HG03064 (cell line): Measurements from ENCODE around the gene TMLHE.
"Not testable (repeated sequence)": the region's sequence is repeated elsewhere in the genome, so short reads cannot be mapped to it uniquely, and the experiment has no call there.

Source experiments
- ATAC-seq: cut with Tn5 transposase; IDR thresholded peaks from one replicate; pipeline ENCODE4 v1.9.1; 2021; ENCODE audit warnings: low read depth; ENCODE audit not compliant: unreplicated experiment

The TMLHE gene, protein sequence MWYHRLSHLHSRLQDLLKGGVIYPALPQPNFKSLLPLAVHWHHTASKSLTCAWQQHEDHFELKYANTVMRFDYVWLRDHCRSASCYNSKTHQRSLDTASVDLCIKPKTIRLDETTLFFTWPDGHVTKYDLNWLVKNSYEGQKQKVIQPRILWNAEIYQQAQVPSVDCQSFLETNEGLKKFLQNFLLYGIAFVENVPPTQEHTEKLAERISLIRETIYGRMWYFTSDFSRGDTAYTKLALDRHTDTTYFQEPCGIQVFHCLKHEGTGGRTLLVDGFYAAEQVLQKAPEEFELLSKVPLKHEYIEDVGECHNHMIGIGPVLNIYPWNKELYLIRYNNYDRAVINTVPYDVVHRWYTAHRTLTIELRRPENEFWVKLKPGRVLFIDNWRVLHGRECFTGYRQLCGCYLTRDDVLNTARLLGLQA

DNA sequence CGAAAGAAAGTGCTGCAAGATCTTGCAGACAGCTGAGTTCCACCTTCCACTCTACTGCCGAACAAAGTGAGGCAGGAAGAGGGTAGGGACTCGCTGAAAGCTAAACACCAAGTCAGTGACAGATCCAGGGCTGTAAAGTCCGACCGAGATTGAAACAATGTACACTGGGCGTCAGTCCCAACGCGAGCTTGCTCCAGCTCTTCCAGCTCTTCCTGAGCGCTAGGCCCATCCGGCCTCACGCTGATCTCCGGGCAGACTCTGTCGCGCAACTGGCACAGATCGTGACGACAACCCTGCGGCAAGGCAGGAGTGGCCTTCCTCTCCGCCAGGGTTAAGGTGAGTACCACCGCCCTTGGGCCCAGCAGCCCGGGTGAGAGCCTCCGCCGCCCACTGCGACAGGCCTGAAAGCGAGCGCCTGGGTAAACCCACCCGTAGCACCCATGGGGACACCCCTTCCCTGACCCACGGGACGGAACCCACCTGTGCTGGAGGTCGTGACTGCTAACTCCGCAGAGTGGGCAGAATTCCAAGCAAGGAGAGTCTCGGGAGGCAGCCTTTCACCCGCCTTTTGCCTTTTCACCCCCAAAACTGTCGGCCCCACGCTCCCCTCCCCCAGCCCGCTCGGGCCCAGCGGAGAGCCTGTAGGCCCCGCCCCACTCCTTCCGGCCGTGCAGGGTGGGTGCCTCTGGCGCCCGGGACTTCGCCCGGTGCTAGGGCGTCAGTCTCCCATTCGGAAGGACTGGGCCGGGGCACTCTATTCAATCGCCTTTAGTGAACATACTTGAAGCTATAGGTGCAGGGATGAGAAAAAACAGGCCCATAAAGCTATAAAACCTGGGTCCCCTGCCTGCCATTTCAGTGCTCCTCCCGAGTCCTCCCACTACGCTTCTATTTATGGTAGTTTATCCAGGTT is at the start of gene TMLHE, which contains the start of gene SPRY3:
TSS of gene TMLHE (minus strand) at position 641 of the 913 bp plus-strand sequence. CDS start 67,676 bp downstream, outside the sequence.
TSS of gene SPRY3 (plus strand) at position 275 of the 913 bp plus-strand sequence.
- peak; percentile 85 for ATAC-seq

DNA sequence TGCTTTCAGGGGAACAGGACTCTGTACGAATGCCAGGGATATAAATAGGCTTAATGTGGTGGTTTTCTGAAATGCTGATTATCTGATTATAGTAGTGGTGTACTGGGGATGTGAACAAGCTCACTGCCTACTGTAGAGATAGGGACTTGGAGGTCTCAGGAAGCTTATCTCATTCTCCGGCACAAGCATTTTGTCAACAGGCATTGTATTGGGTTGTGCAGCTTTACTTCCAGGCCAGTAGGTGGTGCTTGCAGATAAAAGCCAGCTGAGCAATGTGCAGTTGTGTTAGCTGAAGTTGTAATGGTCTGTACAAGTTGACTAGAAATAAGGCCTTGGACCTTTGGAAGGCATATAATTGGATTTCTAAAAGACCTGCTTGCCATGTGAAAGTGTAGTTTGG is 49.5 kb upstream of the TMLHE start:
- ATAC-seq = no peak

DNA sequence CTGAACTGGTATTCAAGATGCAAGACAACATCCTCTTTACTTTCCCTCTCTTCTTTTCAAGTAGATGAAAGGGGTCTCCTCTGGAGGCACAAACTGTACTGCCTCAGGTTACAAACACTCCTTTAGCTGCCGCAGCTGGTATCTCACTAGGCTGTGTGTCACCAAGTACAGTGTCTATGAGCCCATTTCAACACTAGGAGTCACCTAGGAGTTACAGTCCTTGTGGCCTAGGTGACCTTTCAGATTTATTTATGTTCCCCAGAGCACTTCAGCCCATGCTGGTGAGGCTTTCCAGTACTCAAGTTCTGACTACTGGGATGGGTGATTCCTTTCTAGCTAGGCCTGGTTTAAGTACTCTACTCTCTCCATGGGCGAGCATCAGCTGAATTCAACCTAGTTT is 32.4 kb upstream of the TMLHE start:
- no peak for ATAC-seq

DNA sequence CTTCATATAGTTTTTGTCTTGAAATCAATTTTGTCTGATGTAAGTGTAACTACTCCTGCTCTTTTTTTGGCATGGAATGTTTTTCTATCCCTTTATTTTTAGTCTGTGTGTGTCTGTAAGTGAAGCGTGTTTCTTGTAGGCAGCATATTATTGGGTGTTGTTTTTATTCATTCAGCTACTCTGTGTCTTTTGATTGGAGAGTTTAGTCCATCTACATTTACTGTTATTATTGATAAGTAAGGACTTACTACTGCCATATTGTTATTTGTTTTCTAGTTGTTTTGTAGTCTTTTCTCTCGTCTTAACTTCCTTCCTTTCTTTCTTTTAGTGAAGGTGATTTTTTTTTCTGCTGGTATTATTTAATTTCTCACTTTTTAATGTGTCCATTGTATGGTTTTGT is 30.5 kb upstream of the TMLHE start:
- ATAC-seq = no peak

DNA sequence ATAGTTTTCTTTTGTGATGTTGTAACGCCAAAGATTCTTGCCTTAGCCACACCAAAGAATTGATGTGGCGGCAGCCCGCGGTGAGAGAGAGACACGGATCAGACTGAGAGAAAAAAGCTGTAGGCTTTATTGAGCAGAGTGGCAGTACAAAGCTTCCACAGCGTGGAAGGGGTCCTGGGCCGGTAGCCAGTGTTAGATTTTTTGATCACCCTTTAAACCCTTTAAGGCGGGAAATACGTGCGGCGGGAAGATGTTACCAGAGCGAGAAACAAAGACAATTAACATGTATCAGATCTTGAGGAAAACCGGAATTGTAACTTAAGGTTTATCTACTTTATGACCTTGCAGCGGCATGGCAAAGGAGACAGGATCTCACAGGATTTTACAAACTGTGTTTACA is 28.6 kb upstream of the TMLHE start:
- not testable (repeated sequence) for ATAC-seq

DNA sequence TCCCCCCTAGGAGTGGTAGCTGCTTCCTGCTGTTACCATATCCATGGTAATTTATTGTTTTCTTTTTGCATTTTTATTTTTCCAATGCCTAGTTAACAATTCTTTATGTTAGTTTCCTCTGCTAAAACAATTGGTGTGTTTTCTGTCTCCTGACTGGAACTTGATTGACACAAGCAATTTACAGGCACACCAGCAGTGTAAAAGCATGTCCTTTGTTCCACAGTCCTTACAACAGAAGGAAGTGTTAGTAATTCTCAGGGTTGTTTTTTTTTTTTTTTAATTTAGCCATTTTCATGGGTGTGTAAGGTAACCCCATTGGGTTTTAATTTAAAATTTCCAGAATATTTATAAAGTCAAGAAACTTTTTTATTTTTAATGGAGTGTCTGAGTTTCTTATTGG is 25.0 kb upstream of the TMLHE start:
- no peak for ATAC-seq

DNA sequence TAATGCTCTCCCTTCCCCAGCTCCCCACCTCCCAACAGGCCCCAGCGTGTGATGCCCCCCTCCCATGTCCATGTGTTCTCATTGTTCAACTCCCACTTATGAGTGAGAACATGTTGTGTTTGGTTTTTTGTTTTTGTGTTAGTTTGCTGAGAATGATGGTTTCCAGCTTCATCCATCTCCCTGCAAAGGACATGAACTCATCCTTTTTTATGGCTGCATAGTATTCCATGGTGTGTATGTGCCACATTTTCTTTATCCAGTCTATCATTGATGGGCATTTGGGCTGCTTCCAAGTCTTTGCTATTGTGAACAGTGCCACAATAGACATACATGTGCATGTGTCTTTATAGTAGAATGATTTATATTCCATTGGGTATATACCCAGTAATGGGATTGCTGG is 22.3 kb upstream of the TMLHE start:
- ATAC-seq = not testable (repeated sequence)

DNA sequence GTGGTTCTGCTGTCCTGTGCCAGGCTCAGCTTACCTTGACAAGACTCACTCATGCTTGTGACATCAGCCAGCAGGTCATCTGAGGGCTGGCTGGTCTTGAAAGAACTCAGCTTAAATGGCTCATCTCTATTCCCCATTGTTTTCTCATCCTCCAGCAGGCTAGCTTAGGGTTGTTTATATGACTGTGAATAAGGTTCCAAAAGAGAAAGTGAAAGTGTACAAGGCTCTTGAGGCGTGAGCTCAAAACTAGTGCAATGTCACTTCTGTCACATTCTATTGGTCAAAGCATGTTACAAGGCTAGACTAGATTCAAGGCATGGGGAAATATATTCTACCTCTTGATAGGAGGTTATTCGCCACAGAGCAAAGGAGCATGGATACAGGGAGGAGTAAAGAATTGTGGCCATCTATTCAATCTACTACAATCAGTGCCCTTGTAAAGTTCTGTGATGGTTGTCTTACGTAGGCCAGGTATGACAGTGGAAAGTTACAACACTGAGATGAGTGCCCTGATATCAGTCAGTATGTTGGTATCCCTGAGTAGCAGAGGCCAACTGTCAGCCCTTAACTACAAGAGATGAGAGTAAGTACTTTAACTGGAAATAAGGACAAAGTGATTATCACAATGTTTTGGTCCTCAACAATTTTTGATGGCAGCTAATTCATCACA is 19.8 kb upstream of the TMLHE start:
- ATAC-seq = no peak

DNA sequence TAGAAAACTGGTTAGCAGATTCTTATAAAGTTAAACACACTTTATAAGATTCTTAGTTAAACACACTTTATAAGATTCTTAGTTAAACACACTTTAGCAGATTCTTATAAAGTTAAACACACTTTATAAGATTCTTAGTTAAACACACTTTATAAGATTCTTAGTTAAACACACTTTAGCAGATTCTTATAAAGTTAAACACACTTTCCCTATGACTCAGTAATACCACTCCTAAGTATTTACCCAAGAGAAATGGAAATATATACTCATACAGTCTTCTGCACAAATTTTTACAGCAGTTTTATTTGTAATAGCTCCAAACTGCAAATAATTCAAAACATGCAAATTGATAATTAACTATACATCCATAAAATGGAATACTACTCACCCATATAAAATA is 7.4 kb upstream of the TMLHE start:
- not testable (repeated sequence) for ATAC-seq

DNA sequence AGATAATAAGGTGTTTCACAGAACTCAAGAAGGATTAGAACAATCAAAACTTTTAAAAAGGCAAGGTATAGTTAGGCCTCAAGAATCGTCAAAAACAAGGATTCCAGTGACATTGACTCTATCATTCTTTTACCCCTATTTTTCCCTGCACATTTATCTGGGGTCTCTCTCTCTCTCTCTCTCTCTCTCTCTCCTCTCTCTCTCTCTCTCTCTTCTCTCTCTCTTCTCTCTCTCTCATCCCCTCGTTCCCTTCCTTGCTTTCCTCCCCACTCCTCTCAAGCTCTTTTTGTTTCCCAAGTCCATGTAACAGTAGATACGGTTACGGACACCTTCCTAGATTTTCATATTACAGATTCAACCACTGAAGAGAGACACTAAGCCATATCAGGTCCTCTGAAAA is 3.2 kb upstream of the TMLHE start:
- no peak for ATAC-seq

DNA sequence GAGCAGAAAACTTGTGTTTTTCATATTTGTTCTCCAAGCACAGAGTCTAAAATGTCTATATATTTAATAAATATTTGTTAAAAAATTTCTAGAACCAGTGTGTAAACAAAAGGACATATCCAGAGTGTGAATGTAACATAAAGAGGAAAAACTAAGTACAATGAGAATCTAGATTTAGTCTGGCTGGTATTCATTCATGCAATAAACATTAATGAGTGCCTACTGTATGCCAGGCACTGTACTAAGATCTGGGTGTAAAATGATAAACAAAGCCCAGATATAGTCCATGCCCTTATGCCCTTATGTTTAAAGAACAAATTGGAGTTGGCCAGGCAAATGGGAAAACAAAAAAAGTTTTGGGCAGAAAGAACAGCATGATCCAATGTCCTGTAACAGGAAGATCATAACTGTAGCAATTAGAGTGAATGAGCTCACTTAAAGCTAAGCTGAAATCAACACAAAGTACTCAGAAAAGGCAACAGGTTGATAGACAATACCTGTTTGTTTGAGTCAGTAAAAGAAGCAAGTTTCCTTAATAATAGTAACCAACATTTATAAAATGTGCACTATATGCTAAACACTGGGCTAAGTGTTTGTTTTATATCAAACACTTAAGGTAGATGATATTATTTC is 1.3 kb upstream of the TMLHE start:
- ATAC-seq = no peak

DNA sequence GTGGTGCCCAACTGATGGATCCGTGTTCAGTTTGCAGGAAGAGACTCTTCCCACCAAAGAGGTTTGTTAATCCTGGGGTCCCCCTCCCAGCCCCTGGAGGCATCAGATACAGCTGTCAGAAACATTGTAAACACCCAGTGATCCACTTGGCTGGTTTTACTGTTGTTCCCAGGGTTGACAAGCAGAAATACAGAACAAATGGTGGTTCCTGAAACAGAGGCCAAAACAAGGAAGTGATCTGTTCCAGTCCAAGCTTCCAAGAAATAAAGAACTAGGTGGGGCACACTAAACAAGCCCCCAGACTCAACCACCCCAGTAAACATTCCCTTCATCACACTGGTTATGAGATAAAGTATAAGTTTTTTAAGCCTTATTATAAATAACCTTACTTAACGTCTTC is 1.4 kb downstream of the TMLHE start:
- no peak for ATAC-seq

DNA sequence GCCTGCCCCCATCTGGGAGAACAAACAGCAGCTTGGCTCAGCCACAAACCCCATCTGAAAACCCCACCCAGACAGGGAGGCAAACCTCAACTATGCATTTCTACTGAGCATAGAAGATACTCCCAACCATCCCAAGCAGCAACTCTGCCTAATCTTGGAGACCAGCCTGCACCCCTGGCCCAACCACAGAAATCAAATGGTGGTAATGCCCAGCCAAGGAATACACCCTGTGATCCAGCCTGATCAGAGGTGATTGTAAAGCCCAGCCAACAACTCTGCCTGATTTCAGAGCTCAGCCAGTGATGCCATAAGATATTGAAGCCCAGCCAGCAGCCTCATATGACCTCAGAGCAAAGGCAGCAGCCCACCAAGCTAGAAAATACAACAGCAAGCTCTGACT is 19.8 kb downstream of the TMLHE start:
- no peak for ATAC-seq

DNA sequence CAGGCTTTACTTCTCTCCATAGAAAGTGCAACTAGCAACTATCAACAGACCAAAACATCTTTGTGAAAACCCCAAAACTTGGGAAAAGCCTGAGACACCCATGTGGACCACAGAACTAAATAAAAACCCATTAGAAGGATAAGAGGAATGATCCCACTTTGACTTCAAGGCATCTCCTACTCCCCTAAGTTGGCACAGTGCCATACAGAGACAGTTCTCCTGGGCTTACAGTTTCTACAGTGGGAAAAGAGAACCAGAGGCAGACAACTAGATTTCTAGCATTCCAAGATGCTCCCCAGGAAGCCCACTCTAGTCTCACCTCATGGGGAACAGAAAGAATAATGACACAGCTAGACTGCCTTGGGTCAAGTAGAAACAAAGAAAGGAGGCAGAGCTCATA is 20.4 kb downstream of the TMLHE start:
- no peak for ATAC-seq

DNA sequence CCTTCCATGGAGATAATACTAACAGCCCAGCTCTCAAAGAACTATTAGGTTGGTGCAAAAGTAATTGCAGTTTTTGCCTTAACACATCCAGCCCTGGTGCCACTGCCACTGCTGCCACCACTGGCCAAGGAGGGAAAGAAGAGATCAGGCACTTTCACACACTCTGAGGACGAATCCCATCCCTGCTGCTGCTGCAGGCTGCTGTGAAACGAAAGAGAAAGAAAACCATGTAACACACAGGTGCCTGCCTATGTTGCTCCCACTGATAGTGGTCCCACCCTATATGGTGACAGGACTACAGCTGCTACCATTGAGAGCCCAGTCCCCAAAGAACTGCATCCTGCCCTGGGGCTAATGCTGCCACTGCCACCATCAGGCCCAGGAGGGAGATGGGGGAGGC is 35.1 kb downstream of the TMLHE start:
- ATAC-seq = no peak

DNA sequence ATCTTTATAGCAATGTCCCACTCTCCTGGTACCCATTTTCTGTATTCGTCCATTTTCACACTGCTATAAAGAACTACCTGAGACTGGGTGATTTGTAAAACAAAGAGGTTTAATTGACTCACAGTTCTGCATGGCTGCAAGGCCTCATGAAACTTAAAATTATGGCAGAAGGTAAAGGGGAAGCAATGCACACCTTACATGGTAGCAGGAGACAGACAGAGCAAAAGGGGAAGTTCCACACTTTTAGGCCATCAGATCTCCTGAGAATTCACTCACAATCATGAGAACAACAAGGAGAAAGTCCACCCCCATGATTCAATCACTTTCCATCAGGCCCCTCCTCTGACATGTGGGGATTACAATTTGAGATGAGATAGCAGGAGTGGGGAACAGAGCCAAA is 49.7 kb downstream of the TMLHE start:
- ATAC-seq = no peak

DNA sequence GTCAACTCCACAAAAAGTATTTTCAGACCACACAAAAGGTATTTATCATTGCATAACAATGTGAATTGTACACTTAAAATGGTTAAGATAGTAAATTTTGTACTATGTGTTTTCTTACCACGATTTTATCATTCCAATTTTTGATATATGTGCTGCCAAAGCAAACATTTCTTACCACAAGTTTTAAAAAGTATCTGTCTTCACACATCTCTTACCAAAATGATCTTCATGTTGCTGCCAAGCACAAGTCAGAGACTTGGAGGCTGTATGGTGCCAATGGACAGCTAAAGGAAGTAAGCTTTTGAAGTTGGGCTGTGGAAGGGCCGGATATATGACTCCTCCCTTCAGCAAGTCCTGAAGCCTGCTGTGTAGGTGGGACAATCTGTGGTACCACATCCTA is 67.9 kb downstream of the TMLHE start:
- ATAC-seq = no peak

DNA sequence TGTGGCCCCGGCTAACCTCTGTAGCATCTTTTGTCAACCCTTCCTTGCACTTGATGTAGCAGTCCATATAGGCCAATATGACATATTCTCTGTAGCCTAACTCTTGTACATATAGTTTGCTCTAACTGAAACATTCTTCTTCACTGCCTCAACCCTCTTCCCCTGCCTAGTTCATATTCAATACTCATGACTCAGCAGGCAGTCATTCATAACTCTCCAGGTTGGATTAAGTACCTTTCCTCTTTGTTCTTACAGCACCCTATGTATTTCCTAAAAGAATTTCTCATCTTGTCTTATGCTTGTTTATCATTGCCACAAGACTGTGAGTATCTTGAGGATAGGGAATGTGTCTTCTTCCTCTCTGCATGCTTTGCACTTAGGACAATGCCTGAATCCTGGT is 76.9 kb downstream of the TMLHE start:
- no peak for ATAC-seq

DNA sequence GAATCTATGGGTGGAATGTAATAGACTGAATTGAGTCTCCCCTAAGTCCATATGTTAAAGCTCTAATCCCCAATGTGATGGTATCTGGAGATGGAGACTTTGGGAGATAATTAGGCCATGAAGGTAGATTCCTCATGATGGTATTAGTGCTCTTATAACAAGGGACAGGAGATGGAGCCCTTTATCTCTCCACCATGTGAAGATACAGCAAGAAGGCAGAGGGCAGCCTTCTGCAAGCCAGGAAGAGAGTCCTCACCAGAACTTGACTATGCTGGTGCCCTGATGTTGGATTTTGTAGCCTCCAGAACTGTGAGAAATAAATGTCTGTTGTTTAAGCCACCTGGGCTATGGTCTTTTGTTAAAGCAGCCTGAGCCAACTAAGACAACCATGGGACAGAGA is 78.0 kb downstream of the TMLHE start:
- ATAC-seq = no peak

DNA sequence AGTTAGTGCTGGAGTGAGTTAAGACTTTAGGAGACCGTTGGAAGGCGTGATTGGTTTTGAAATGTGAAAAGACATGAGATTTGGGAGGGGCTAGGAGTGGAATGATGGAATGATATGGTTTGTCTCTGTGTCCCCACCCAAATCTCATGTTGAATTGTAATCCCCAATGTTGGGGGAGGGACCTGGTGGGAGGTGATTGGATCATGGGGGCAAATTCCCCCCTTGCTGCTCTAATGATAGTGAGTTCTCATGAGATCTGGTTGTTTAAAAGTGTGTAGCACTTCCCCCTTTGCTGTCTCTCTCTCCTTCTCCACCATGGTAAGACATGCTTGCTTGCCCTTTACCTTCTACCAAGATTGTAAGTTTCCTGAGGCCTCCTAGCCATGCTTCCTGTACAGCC is 85.7 kb downstream of the TMLHE start:
- not testable (repeated sequence) for ATAC-seq

DNA sequence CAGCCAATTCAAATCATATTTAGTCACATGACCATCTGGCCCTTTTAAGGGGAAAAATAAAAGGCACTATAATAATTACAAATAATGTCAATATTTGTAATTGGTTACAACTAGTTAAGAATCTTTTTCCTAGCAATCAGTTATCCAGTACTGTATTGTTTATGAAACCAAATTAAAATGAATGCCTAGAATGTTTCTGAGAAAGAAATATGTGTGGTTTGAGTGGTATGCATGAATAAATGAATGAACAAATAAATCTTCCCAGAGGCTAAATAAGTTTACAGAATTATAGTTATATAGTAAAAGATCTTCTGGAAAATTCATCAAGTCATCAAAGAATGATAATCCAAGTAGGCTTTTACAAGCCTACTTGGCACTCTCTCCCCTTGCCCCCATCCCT is 98.5 kb downstream of the TMLHE start:
- ATAC-seq = no peak
